M059J (cell line): Measurements from ENCODE around the gene FUT7. TPM values are rescaled to one million over a fixed set of nuclear protein-coding genes. Genes with fewer than 3 reads are reported as not detected.

Experiments used
- DNase-seq: peaks from one replicate; pipeline ENCODE4 v3.0.0-alpha.2; 2012; ENCODE audit warnings: low read depth
- total RNA-seq: library from RNA; depleted of rRNA; stranded (reverse); fragments of >200 nt; shearing (Covaris generic); gene quantifications from 2 replicates; pipeline ENCODE4 v1.2.3, GENCODE V29; 2014

Gene FUT7
- total RNA-seq, 1 experiment from 2014 or later: not detected

DNA sequence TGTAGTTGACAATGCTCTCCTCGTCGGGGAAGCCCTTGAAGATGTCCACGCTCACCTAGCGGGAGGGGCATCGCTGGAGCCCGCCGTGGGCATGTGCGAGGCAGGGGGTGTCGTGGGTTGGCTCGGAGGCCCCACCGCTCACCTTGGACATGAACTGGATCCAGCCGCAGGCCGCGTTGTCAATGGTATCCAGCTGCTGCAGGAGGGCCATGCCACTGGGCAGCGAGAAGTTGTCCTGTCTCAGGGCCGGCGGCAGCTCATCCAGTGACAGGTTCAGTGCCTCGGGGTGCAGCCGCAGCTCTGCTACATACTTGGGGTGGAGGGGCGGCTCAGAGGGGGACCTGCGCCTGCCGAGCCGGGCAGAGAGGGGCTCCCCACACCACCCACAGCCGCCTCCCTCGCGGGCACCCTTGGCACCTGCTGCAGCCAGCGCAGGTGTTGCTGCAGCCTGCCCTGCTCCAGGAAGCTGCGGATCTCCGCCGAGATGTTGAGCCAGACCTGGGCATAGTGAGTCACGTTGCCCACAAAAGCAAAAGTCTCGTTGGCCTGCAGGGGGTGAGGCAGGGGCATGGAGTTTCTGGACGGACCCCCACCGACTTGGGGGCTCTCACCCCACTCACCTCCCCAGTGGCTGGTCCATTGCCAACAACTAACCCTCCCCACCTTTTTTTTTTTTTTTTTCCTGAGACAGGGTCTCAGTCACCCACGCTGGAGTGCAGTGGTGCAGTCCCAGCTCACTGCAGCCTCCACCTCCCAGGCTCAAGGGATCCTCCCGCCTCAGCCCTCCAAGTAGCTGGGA lies 12.9 kb downstream of the FUT7 start:
- no peak for DNase-seq

- DNase-seq: no peak
Measured at GRCh38 chr9:137017791-137018497, 13.9 kb downstream of the FUT7 start.

DNA sequence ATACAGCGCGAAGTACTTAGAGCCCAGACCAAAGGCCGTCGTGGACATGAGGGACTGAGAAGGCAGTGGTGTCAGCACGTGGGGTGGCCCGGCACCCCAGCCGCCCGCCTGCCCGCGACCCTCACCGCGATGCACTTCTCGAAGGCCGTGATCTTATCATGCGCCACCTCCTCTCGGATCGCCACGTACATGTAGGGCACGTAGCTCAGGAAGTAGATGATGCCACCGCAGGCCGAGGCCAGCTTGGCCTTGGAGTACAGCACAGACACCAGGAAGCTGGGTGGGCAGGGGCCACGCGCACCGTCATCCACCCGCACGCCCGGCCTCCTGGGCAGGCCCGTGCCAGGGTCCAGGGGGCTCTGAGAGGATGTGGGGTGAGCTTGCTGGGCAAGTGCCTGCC lies 14.8 kb downstream of the FUT7 start:
- DNase-seq: no peak

GRCh38 chr9:137016436-137016835 lies 15.5 kb downstream of the FUT7 start:
- no peak for DNase-seq

- DNase-seq: no peak
Measured at GRCh38 chr9:137015976-137016375, 15.9 kb downstream of the FUT7 start.

DNA sequence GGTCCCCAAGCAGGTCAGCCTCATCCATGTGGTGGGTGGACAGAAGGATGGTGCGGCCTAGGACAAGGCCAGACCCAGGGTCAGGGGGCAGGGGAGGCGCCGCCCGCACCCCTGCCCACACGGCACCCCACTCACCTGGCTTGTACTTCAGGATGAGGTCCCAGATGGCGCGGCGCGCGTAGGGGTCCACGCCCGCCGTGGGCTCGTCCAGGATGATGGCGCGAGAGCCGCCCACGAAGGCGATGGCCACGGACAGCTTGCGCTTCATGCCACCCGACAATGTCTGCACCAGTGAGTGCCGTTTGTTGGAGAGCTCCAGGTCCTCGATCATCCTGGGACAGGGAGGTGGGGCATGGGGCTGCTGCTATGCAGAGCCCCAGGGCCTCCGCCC lies 16.4 kb downstream of the FUT7 start:
- DNase-seq: no peak

DNA sequence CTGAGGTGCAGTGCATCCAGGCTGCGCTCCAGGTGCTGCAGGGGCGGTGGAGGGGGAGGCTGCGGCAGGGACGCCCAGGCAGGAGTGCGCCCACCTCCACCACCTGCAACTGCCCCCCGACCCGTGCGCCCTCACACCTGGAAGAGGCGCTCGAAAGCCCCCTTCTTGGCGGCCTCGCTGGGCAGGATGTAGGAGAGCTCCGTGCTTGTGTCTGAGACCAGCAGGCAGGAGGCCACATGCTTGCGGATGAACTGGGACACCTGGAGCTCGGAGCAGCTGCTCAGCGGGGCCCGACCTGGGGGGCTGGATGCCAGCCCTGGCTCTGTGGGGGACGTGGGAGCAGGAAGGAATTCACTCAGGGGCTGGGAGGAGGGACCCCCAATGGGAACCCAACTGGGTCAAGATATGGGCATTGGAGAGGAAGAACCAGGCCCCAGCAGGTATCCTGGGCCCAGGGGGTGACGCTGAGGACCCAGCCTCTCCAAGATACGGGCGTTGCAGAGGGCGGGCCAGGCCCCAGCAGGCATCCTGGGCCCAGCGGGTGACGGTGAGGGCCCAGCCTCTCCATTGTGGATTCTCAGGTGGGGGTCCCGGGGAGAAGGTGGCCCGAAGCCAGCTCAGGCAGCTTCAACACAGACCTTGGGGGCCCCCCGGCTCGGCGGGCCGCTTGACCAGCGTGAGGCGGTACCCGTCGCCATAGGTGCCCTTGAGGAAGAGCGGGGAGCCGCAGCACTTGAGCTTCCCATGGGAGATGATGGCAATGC lies 16.9 kb downstream of the FUT7 start:
- no peak for DNase-seq

DNA sequence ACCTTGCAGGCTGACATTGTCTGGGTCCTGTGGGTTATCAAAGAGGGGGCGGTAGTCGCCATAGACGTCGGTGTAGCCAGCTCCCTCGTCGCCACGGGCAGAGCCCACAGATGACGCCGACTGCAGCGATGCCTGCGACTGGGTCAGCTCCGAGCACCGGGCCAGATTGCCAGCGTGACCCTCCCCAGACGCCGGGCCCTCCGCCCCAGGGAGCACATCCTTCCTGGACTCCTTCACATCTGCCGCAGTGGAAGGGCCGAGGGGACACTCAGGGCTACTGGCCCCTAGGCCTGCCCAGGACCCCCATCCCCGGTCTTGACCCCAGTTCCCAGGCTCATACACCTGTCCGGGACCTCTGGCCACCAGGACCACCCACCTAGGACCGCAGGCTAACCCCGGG lies 17.7 kb downstream of the FUT7 start:
- no peak for DNase-seq

GRCh38 chr9:137013571-137013940 lies 18.3 kb downstream of the FUT7 start:
- DNase-seq: no peak

GRCh38 chr9:137012694-137013570 lies 19.0 kb downstream of the FUT7 start:
- DNase-seq: no peak

- no peak for DNase-seq
Measured at GRCh38 chr9:137011907-137012675, 19.8 kb downstream of the FUT7 start.

- DNase-seq: no peak
Measured at GRCh38 chr9:137011156-137011555, 20.7 kb downstream of the FUT7 start.

DNA sequence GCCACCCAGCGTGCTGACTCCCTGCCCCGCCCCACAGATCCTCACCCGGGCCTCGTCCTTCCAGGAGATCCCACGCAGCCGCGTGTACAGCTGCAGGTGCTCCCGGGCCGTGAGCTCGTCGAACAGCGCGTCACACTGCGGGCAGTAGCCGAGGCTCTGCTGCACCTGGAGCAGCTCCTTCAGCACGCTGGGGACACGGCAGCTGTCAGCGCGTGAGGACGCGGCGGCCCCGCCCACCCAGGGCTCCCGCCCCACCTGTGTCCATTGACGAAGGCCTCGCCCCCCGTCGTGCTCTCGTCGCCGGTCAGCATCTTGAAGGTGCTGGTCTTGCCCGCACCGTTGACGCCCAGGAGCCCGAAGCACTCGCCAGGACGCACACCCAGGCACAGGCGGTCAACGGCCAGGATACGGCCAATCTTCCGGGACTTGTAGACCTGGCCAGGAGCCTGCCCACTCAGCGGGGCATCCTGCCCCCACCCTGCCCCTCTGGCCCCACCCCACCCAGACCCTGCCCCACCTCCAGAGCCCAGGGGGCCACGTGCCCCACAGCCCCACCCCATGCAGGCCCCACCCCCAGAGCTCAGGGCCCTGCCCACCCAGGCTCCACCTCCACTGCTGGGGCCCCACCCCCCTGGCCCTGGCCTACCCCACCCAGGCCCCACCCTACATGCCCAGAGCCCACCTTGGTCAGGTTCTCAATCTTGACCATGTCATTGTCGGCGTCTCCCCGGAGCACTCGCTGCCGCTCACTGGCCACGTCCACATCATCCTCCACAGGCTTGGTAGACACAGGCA lies 21.8 kb downstream of the FUT7 start:
- DNase-seq: no peak

GRCh38 chr9:137009217-137009616 lies 22.7 kb downstream of the FUT7 start:
- no peak for DNase-seq

DNA sequence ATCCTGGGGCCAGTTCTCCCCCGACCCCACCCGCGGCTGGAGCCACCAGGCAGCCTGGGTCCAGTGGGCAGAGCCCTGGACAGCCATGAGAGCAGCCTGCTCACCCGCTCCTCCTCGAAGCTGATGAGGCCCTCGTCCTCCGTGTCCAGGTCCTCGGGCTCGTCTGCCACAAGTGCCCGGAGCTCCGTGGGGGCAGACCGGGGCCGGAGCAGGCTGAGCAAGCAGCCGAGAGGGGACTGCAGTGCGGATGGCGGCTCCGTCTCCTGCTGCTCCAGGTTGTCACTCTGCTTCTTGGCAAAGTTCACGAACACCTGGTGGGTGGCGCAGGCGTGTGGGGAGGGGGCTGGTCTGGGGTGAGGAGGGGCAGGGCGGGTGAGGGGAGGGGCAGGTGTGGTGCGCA lies 23.6 kb downstream of the FUT7 start:
- DNase-seq: no peak

- no peak for DNase-seq
Measured at GRCh38 chr9:137007816-137008270, 24.0 kb downstream of the FUT7 start.

DNA sequence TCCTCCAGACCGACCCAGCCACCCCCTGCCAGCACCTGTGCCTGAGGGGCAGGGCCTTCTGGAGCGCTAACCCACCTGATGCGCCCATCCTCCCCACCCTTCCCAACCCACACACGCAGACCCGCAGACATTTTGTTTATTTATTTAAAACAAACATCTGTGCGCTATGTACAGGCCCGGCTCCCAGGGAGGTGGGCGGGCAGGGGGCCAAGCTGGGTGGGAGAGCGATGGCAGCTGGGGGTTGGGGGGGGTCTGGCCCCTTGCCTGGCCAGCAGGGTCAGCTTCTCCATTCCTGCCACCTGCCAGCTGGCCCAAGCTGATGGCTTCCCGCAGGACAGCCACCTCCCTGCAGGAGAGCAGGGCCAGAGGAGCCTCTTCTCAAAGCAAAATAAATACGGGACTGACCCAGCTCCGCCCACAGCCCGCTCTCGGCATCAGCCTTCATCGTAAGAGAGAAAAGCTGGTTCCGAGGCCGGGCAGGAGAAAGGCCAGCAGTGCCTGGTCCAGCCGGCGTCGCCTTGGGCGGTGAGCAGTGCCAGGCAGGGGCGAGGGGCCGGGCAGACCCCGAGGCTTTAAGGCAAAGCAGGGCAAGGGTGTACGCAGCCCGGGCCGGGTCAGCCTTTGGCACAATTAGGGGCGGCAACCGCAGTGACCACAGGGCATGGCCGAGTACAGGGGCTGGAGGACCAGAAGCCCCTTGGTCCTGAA lies 24.6 kb downstream of the FUT7 start:
- no peak for DNase-seq

GRCh38 chr9:137006116-137007003 lies 25.5 kb downstream of the FUT7 start:
- no peak for DNase-seq
